ENCODE measurements around the gene MCF2L2. TPM values are rescaled to one million over a fixed set of nuclear protein-coding genes. Genes with fewer than 3 reads are reported as not detected.

The MCF2L2 gene
- polyA plus RNA-seq, 1 experiment = not detected

GRCh38 chr3:183224180-183224970, 204.0 kb downstream of the MCF2L2 start:
- no peak for DNase-seq (ENCODE audit: low read depth, low spot score)
- Histone ChIP-seq H3K9me3 (ENCODE audit: control insufficient read depth, insufficient read depth, low read length) (no peaks in the 10 kb centered on the region), H3K4me3 (ENCODE audit: low read depth, low read length) (no peak overlapping the region), H3K27me3 (ENCODE audit: control insufficient read depth, insufficient read depth, low read length) (peaks cover 7% of the 10 kb centered on the region), H3K27ac (ENCODE audit: low read depth, low read length) (no peak overlapping the region)
- no peak for TF ChIP-seq CTCF (IDR thresholded peaks at IDR 0.05; ENCODE audit: low read depth, low read length)
- ChIA-PET POLR2A (no interaction called here), CTCF (no interaction called here)

GRCh38 chr3:183222631-183223235, 205.7 kb downstream of the MCF2L2 start:
- no peaks in the 10 kb centered on the region for H3K9me3 ChIP-seq (ENCODE audit: control insufficient read depth, insufficient read depth, low read length)
- no peak overlapping the region for H3K27ac ChIP-seq (ENCODE audit: low read depth, low read length)
- no peak overlapping the region for H3K4me3 ChIP-seq (ENCODE audit: low read depth, low read length)
- no peak for DNase-seq (ENCODE audit: low read depth, low spot score)
- POLR2A ChIA-PET = no interaction called here
- TF ChIP-seq CTCF (IDR thresholded peaks at IDR 0.05; ENCODE audit: low read depth, low read length) = no peak
- CTCF ChIA-PET = no interaction called here
- H3K27me3 ChIP-seq (ENCODE audit: control insufficient read depth, insufficient read depth, low read length) = peaks cover 7% of the 10 kb centered on the region

- no peak for TF ChIP-seq CTCF (IDR thresholded peaks at IDR 0.05; ENCODE audit: low read depth, low read length)
- peaks cover 2% of the 10 kb centered on the region for H3K27me3 ChIP-seq (ENCODE audit: control insufficient read depth, insufficient read depth, low read length)
- ChIA-PET POLR2A (no interaction called here), CTCF (no interaction called here)
- DNase-seq (ENCODE audit: low read depth, low spot score) = no peak
- H3K4me3 ChIP-seq (ENCODE audit: low read depth, low read length) = no peak overlapping the region
- no peaks in the 10 kb centered on the region for H3K9me3 ChIP-seq (ENCODE audit: control insufficient read depth, insufficient read depth, low read length)
- no peak overlapping the region for H3K27ac ChIP-seq (ENCODE audit: low read depth, low read length)
Observed at GRCh38 chr3:183220828-183221227, 207.6 kb downstream of the MCF2L2 start.

- Histone ChIP-seq H3K27ac (ENCODE audit: low read depth, low read length) (no peak overlapping the region), H3K9me3 (ENCODE audit: control insufficient read depth, insufficient read depth, low read length) (no peaks in the 10 kb centered on the region), H3K27me3 (ENCODE audit: control insufficient read depth, insufficient read depth, low read length) (peaks cover 2% of the 10 kb centered on the region), H3K4me3 (ENCODE audit: low read depth, low read length) (no peak overlapping the region)
- POLR2A ChIA-PET = no interaction called here
- no peak for DNase-seq (ENCODE audit: low read depth, low spot score)
- no peak for TF ChIP-seq CTCF (IDR thresholded peaks at IDR 0.05; ENCODE audit: low read depth, low read length)
- CTCF ChIA-PET = no interaction called here
Observed at GRCh38 chr3:183218826-183219225, 209.6 kb downstream of the MCF2L2 start.

GRCh38 chr3:183217548-183218332, 210.7 kb downstream of the MCF2L2 start:
- no peak for DNase-seq (ENCODE audit: low read depth, low spot score)
- ChIA-PET POLR2A (no interaction called here), CTCF (no interaction called here)
- no peak for TF ChIP-seq CTCF (IDR thresholded peaks at IDR 0.05; ENCODE audit: low read depth, low read length)
- H3K4me3 ChIP-seq (ENCODE audit: low read depth, low read length) = no peak overlapping the region
- H3K27ac ChIP-seq (ENCODE audit: low read depth, low read length) = no peak overlapping the region
- no peaks in the 10 kb centered on the region for H3K9me3 ChIP-seq (ENCODE audit: control insufficient read depth, insufficient read depth, low read length)
- H3K27me3 ChIP-seq (ENCODE audit: control insufficient read depth, insufficient read depth, low read length) = peaks cover 2% of the 10 kb centered on the region

Measured in AG04450 (cell line).